HCT116 (cell line): ENCODE results near the gene BBS9. TPM values are rescaled to one million over a fixed set of nuclear protein-coding genes. Genes with fewer than 3 reads are reported as not detected.

ENCODE experiments used
- ATAC-seq: fragments of 200-7000 bp; cut with Tn5 transposase; 2 replicates; pipeline ENCODE4 v1.9.1; 2020; ENCODE audit warnings: mild to moderate bottlenecking, moderate library complexity
- BruUV-seq: library from RNA; stranded (reverse); fragments of 400-500 nt; replicated peaks from 2 replicates; lab custom pipeline; 2021; lab: Mats Ljungman, UMichigan
- CTCF ChIA-PET: fragments of 300-600 bp; sonication (Branson Sonifier 250); formaldehyde crosslinking; loops from one replicate; lab custom pipeline; 2021; ENCODE audit warnings: antibody characterized with exemption; lab: Charles Lee
- POLR2A ChIA-PET: fragments of 300-600, 350-600 bp; sonication (Branson Sonifier 250); formaldehyde crosslinking; loops from one replicate; lab custom pipeline; 2021; ENCODE audit warnings: antibody characterized with exemption; lab: Charles Lee
- RAD21 ChIA-PET, 2 experiments: fragments of 300-600 bp; sonication (Branson Sonifier 250); formaldehyde crosslinking; loops; one replicate each; lab custom pipeline; 2023; ENCODE audit warnings: low total read pairs in 2 of 2; ENCODE audit not compliant: uncharacterized antibody in 2 of 2, unreplicated experiment in 2 of 2, low non-redundant PET in 1 of 2; lab: Charles Lee
- DNase-seq: peaks from one replicate; pipeline ENCODE4 v3.0.0-alpha.2; 2010; ENCODE audit warnings: low read depth, low spot score
- H2AFZ ChIP-seq: fragments of 200-600 bp; shearing (Covaris generic), sonication (generic); 2 replicates; pipeline ENCODE4 v1.6.1; 2017; ENCODE audit warnings: low read depth, mixed run types, mixed read lengths, antibody characterized with exemption, low read length; ENCODE audit not compliant: poor library complexity, severe bottlenecking
- H3K27ac ChIP-seq: 2 replicates; pipeline ENCODE4 v1.5.1; 2012; ENCODE audit warnings: low read depth, low read length
- H3K27me3 ChIP-seq: fragments of 200-600 bp; sonication (generic); 2 replicates; pipeline ENCODE4 v1.6.1; 2016; ENCODE audit warnings: mixed run types, low read length, mixed read lengths; ENCODE audit not compliant: insufficient read depth
- H3K36me3 ChIP-seq, 2 experiments: fragments of 200-500 bp in 1 of 2; fragments of 200-600 bp in 1 of 2; sonication (Bioruptor generic) in 1 of 2; sonication (generic) in 1 of 2; 2 replicates each; pipeline versions ENCODE4 v1.5.1 to v1.6.1; 2014 to 2016; ENCODE audit warnings: low read length in 2 of 2, inconsistent platforms in 1 of 2, mixed read lengths in 1 of 2, mixed run types in 1 of 2; ENCODE audit not compliant: insufficient read depth in 2 of 2, control insufficient read depth in 1 of 2
- H3K4me1 ChIP-seq, 2 experiments: fragments of 200-600 bp in 1 of 2; sonication (generic) in 1 of 2; 2 replicates each; pipeline versions ENCODE4 v1.5.1 to v1.6.1; 2012 to 2017; ENCODE audit warnings: low read length in 2 of 2, inconsistent platforms in 1 of 2, mild to moderate bottlenecking in 1 of 2, mixed read lengths in 1 of 2, mixed run types in 1 of 2, moderate library complexity in 1 of 2; ENCODE audit not compliant: insufficient read depth in 2 of 2, control insufficient read depth in 1 of 2
- H3K4me2 ChIP-seq: fragments of 200-600 bp; sonication (generic); 2 replicates; pipeline ENCODE4 v1.6.1; 2017; ENCODE audit warnings: mixed run types, low read length, mixed read lengths
- H3K4me3 ChIP-seq, 2 experiments: fragments of 200-600 bp in 1 of 2; sonication (generic) in 1 of 2; replicated peaks in 1 of 2; 2 replicates each; pipeline ENCODE4 v1.5.1; 2011 to 2016; ENCODE audit warnings: low read length in 2 of 2, control low read depth in 1 of 2, low read depth in 1 of 2, mild to moderate bottlenecking in 1 of 2, mixed read lengths in 1 of 2, mixed run types in 1 of 2
- H3K79me2 ChIP-seq: fragments of 200-600 bp; sonication (generic); 2 replicates; pipeline ENCODE4 v1.6.1; 2017; ENCODE audit warnings: mild to moderate bottlenecking, mixed run types, low read length, moderate library complexity, mixed read lengths; ENCODE audit not compliant: insufficient read depth
- H3K9ac ChIP-seq: fragments of 200-600 bp; sonication (generic); 2 replicates; pipeline ENCODE4 v1.6.1; 2016; ENCODE audit warnings: low read length, mixed read lengths
- H3K9me2 ChIP-seq: fragments of 200-600 bp; sonication (generic), shearing (Covaris generic); 2 replicates; pipeline ENCODE4 v1.6.1; 2017; ENCODE audit warnings: mixed run types, mild to moderate bottlenecking, moderate library complexity; ENCODE audit not compliant: insufficient read depth
- H3K9me3 ChIP-seq, 2 experiments: fragments of 200-500 bp in 1 of 2; fragments of 200-600 bp in 1 of 2; sonication (Bioruptor generic) in 1 of 2; sonication (generic) in 1 of 2; 2 replicates each; pipeline ENCODE4 v1.6.1; 2014 to 2017; ENCODE audit warnings: low read length in 2 of 2, mixed read lengths in 2 of 2, inconsistent platforms in 1 of 2, low read depth in 1 of 2, mild to moderate bottlenecking in 1 of 2, mixed run types in 1 of 2, moderate library complexity in 1 of 2; ENCODE audit not compliant: control insufficient read depth in 1 of 2, insufficient read depth in 1 of 2
- H4K20me1 ChIP-seq: fragments of 200-600 bp; sonication (generic), shearing (Covaris generic); 2 replicates; pipeline ENCODE4 v1.6.1; 2017; ENCODE audit warnings: mixed run types, mild to moderate bottlenecking, moderate library complexity; ENCODE audit not compliant: insufficient read depth
- ATF3 ChIP-seq: IDR thresholded peaks from 2 replicates; pipeline ENCODE4 v1.6.1; 2012
- CTCF ChIP-seq, 3 experiments: fragments of 200-600 bp in 1 of 3; sonication (generic) in 1 of 3; IDR thresholded peaks in 2 of 3; conservative IDR thresholded peaks in 1 of 3; 2 replicates each; pipeline ENCODE4 v1.5.1; 2012 to 2017; ENCODE audit warnings: low read depth in 2 of 3, low read length in 2 of 3, antibody characterized with exemption in 1 of 3, borderline replicate concordance in 1 of 3, control low read depth in 1 of 3, mild to moderate bottlenecking in 1 of 3, mixed read lengths in 1 of 3, mixed run types in 1 of 3, moderate library complexity in 1 of 3; ENCODE audit not compliant: insufficient read depth in 1 of 3
- ELF1 ChIP-seq: IDR thresholded peaks from 2 replicates; pipeline ENCODE4 v1.6.1; 2012; ENCODE audit warnings: low read depth, borderline replicate concordance
- EZH2 ChIP-seq: fragments of 200-600 bp; sonication (generic); IDR thresholded peaks from 2 replicates; pipeline ENCODE4 v1.6.1; 2017; ENCODE audit warnings: antibody characterized with exemption, mixed run types
- EZH2phosphoT487 ChIP-seq: fragments of 200-600 bp; IDR thresholded peaks from 2 replicates; pipeline ENCODE4 v1.6.1; 2018; ENCODE audit warnings: antibody characterized with exemption, borderline replicate concordance
- POLR2AphosphoS5 ChIP-seq: IDR thresholded peaks from 2 replicates; pipeline ENCODE4 v1.6.1; 2011; ENCODE audit warnings: mild to moderate bottlenecking, low read depth, low read length, moderate library complexity
- RAD21 ChIP-seq: IDR thresholded peaks from 2 replicates; pipeline ENCODE4 v1.6.1; 2012; ENCODE audit warnings: low read depth, mild to moderate bottlenecking
- SIN3A ChIP-seq: IDR thresholded peaks from 2 replicates; pipeline ENCODE4 v1.6.1; 2012; ENCODE audit warnings: low read depth
- SRF ChIP-seq: IDR thresholded peaks from 2 replicates; pipeline ENCODE4 v1.6.1; 2012; ENCODE audit warnings: low read depth
- TCF7L2 ChIP-seq: IDR thresholded peaks from 2 replicates; pipeline ENCODE4 v1.7.0; 2011; ENCODE audit warnings: borderline replicate concordance, inconsistent platforms; ENCODE audit not compliant: insufficient read depth, insufficient read length; ENCODE audit errors: extremely low read depth
- YY1 ChIP-seq: IDR thresholded peaks from 2 replicates; pipeline ENCODE4 v1.6.1; 2011; ENCODE audit warnings: low read length, low read depth, moderate library complexity, mild to moderate bottlenecking; ENCODE audit not compliant: insufficient replicate concordance; ENCODE audit errors: extremely low read depth
- ZBTB33 ChIP-seq: IDR thresholded peaks from 2 replicates; pipeline ENCODE4 v1.6.1; 2011; ENCODE audit warnings: mild to moderate bottlenecking, low read length, moderate library complexity; ENCODE audit not compliant: insufficient replicate concordance; ENCODE audit errors: extremely low read depth
- ZFX ChIP-seq: fragments of 450-650 bp; IDR thresholded peaks from 2 replicates; pipeline ENCODE4 v1.6.1; 2017
- intact Hi-C: fragments of 100-400 bp; cut with micrococcal nuclease; formaldehyde crosslinking; loops from 2 replicates; pipeline ENCODE4 v1.10.0; 2022
- total RNA-seq: library from RNA; stranded (reverse); gene quantifications from one replicate; pipeline ENCODE4 v1.2.1, GENCODE V29; 2021; ENCODE audit not compliant: unreplicated experiment

Gene BBS9
- total RNA-seq, 1 experiment from 2014 or later, result 7.1 TPM

DNA sequence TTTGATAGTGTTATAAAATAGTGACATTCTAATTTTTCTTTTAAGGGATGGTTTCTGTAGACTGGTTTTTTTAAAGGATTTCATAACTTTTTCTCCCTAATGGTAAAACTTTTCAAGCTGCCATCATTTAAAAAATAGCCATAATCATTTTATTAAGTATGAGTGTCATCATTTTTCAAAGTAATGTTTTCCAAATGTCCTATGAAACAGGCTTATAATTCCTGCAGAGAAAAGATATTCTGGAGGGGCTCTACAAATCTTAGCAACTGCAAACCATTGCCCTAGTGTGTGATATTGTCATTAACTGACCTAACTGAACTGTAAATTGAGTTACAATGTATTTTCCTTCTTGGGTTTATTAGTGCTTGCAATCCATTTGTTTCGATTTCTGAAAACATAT lies 226.0 kb downstream of the BBS9 start:
- intact Hi-C loops, result no loop called here
- H3K9ac ChIP-seq, result no peak overlapping the region
- no peaks in the 10 kb centered on the region for H3K79me2 ChIP-seq
- TF ChIP-seq POLR2AphosphoS5 (no peak), RAD21 (no peak), ATF3 (no peak), CTCF (IDR thresholded peaks at IDR 0.05 in 2 of 3, conservative IDR thresholded peaks at IDR 0.05 in 1 of 3; ENCODE audit: borderline replicate concordance in 1 of 3, insufficient read depth in 1 of 3, low read depth in 2 of 3, low read length in 2 of 3) (no peak), YY1 (no peak), SIN3A (no peak)
- RAD21 ChIA-PET, result no interaction called here
- no peaks in the 10 kb centered on the region for H3K9me3 ChIP-seq
- CTCF ChIA-PET, result no interaction called here
- DNase-seq (no peak), ATAC-seq (no peak)
- BruUV-seq, result no TSS peak
- no peak overlapping the region for H3K4me3 ChIP-seq
- peaks cover 0 to 3% of the 10 kb centered on the region in 2 experiments; a peak in 1 of 4 replicates for H3K4me1 ChIP-seq
- no peaks in the 10 kb centered on the region for H4K20me1 ChIP-seq
- H3K27me3 ChIP-seq, result no peaks in the 10 kb centered on the region
- POLR2A ChIA-PET, result no interaction called here
- no peaks in the 10 kb centered on the region for H3K9me2 ChIP-seq
- H3K27ac ChIP-seq, result no peak overlapping the region
- H2AFZ ChIP-seq, result no peak overlapping the region
- no peak overlapping the region for H3K4me2 ChIP-seq
- H3K36me3 ChIP-seq, result no peaks in the 10 kb centered on the region

- Histone ChIP-seq H3K4me2 (no peak overlapping the region), H2AFZ (no peak overlapping the region), H3K4me1 (peaks cover 0 to 3% of the 10 kb centered on the region in 2 experiments; a peak in 1 of 4 replicates), H3K9me2 (no peaks in the 10 kb centered on the region), H3K9me3 (no peaks in the 10 kb centered on the region), H3K79me2 (no peaks in the 10 kb centered on the region), H3K27me3 (no peaks in the 10 kb centered on the region), H3K36me3 (no peaks in the 10 kb centered on the region), H3K27ac (no peak overlapping the region), H4K20me1 (no peaks in the 10 kb centered on the region), H3K4me3 (no peak overlapping the region), H3K9ac (no peak overlapping the region)
- intact Hi-C loops, result no loop called here
- ChIA-PET CTCF (interaction anchor here (1.2 kb wide), 1 partner anchor 22 kb away, joined by 3 read pairs; no protein-coding TSS in a partner anchor), POLR2A (no interaction called here), RAD21 (no interaction called here)
- DNase-seq (no peak), ATAC-seq (no peak)
- no TSS peak for BruUV-seq
- TF ChIP-seq TCF7L2 (no peak), ZFX (no peak), RAD21 (no peak), ZBTB33 (no peak), SRF (no peak), SIN3A (no peak), POLR2AphosphoS5 (no peak), ATF3 (no peak), EZH2 (no peak), ELF1 (no peak), EZH2phosphoT487 (no peak)
Measured at GRCh38 chr7:33356336-33356735, 227.0 kb downstream of the BBS9 start.
